HCT116 (cell line): ENCODE results near the gene CDHR5.

Experiments used
- CEBPB ChIP-seq: IDR thresholded peaks from 2 replicates; pipeline ENCODE4 v1.6.1; 2012; ENCODE audit warnings: low read depth
- EZH2 ChIP-seq: fragments of 200-600 bp; sonication (generic); IDR thresholded peaks from 2 replicates; pipeline ENCODE4 v1.6.1; 2017; ENCODE audit warnings: antibody characterized with exemption, mixed run types
- FOSL1 ChIP-seq: IDR thresholded peaks from 2 replicates; pipeline ENCODE4 v1.6.1; 2012; ENCODE audit warnings: low read depth
- JUND ChIP-seq: IDR thresholded peaks from 2 replicates; pipeline ENCODE4 v1.6.1; 2012
- POLR2A ChIP-seq: IDR thresholded peaks from 2 replicates; pipeline ENCODE4 v1.7.0; 2011; ENCODE audit warnings: borderline replicate concordance; ENCODE audit not compliant: insufficient read depth, insufficient read length; ENCODE audit errors: extremely low read depth
- POLR2AphosphoS5 ChIP-seq: IDR thresholded peaks from 2 replicates; pipeline ENCODE4 v1.6.1; 2011; ENCODE audit warnings: mild to moderate bottlenecking, low read depth, low read length, moderate library complexity
- RAD21 ChIP-seq: IDR thresholded peaks from 2 replicates; pipeline ENCODE4 v1.6.1; 2012; ENCODE audit warnings: low read depth, mild to moderate bottlenecking
- SP1 ChIP-seq: IDR thresholded peaks from 2 replicates; pipeline ENCODE4 v1.6.1; 2012; ENCODE audit warnings: low read depth
- YY1 ChIP-seq: IDR thresholded peaks from 2 replicates; pipeline ENCODE4 v1.6.1; 2011; ENCODE audit warnings: low read length, low read depth, moderate library complexity, mild to moderate bottlenecking; ENCODE audit not compliant: insufficient replicate concordance; ENCODE audit errors: extremely low read depth
- TF ChIP-seq, protein P1 (sequence below), 3 experiments: fragments of 200-600 bp in 1 of 3; sonication (generic) in 1 of 3; IDR thresholded peaks in 2 of 3; conservative IDR thresholded peaks in 1 of 3; 2 replicates each; pipeline ENCODE4 v1.5.1; 2012 to 2017; ENCODE audit warnings: low read depth in 2 of 3, low read length in 2 of 3, antibody characterized with exemption in 1 of 3, borderline replicate concordance in 1 of 3, control low read depth in 1 of 3, mild to moderate bottlenecking in 1 of 3, mixed read lengths in 1 of 3, mixed run types in 1 of 3, moderate library complexity in 1 of 3; ENCODE audit not compliant: insufficient read depth in 1 of 3
- TF ChIP-seq, protein P2 (sequence below): IDR thresholded peaks from 2 replicates; pipeline ENCODE4 v1.6.1; 2012
- TF ChIP-seq, protein P3 (sequence below): IDR thresholded peaks from 2 replicates; pipeline ENCODE4 v1.6.1; 2012

DNA sequence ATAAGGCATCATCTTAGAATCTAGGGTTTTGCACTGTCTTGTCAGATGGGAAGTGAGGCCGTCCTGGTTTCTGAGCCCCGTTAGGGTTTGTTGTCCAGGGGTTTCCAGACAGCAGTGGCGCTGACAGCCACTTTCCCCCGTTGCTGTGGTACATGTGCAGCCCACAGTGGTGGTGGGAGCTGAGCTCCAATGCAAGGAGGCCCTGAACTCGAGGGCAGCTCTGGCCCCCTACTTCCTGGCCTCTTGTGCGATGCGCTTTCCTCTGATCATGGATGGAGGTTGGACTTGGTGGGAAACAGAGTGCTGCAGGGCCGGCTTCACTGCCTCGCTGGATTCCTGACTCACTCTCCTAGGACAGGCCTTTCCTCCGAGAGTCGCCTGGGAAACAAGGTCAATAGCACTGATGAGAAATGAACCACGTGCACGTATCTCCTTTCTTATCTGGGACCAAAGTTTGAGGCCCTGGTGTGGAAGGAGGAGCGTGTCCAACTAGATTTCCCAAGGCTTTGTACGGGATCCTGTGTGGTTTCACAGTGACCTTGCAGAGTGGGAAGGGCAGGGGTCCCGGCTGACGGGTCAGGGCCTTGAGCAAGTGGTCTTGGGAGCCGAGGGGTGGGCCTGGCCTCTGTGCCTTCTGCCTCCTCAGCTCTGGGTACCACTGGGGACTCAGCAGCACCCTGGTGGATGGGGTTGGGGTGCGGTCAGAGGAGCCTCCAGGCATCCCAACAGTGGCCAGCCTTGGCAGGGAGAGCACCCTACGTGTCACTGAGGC, 44.7 kb downstream of the CDHR5 start:
- TF ChIP-seq, protein P1, sequence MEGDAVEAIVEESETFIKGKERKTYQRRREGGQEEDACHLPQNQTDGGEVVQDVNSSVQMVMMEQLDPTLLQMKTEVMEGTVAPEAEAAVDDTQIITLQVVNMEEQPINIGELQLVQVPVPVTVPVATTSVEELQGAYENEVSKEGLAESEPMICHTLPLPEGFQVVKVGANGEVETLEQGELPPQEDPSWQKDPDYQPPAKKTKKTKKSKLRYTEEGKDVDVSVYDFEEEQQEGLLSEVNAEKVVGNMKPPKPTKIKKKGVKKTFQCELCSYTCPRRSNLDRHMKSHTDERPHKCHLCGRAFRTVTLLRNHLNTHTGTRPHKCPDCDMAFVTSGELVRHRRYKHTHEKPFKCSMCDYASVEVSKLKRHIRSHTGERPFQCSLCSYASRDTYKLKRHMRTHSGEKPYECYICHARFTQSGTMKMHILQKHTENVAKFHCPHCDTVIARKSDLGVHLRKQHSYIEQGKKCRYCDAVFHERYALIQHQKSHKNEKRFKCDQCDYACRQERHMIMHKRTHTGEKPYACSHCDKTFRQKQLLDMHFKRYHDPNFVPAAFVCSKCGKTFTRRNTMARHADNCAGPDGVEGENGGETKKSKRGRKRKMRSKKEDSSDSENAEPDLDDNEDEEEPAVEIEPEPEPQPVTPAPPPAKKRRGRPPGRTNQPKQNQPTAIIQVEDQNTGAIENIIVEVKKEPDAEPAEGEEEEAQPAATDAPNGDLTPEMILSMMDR (IDR thresholded peaks at IDR 0.05 in 2 of 3, conservative IDR thresholded peaks at IDR 0.05 in 1 of 3; ENCODE audit: borderline replicate concordance in 1 of 3, insufficient read depth in 1 of 3, low read depth in 2 of 3, low read length in 2 of 3), result no peak
- TF ChIP-seq POLR2A (no peak), JUND (no peak), RAD21 (no peak), EZH2 (no peak), SP1 (no peak), YY1 (no peak), POLR2AphosphoS5 (no peak), CEBPB (no peak), FOSL1 (no peak)
- TF ChIP-seq, protein P2, sequence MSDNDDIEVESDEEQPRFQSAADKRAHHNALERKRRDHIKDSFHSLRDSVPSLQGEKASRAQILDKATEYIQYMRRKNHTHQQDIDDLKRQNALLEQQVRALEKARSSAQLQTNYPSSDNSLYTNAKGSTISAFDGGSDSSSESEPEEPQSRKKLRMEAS, result no peak
- TF ChIP-seq, protein P3, sequence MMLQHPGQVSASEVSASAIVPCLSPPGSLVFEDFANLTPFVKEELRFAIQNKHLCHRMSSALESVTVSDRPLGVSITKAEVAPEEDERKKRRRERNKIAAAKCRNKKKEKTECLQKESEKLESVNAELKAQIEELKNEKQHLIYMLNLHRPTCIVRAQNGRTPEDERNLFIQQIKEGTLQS, result no peak
